ENCODE measurements around the gene ARID1B. TPM values are rescaled to one million over a fixed set of nuclear protein-coding genes. Genes with fewer than 3 reads are reported as not detected.

The ARID1B gene
- total and polyA plus RNA-seq, 4 donors: 49.8 to 90.9 (median 59.0) TPM

DNA sequence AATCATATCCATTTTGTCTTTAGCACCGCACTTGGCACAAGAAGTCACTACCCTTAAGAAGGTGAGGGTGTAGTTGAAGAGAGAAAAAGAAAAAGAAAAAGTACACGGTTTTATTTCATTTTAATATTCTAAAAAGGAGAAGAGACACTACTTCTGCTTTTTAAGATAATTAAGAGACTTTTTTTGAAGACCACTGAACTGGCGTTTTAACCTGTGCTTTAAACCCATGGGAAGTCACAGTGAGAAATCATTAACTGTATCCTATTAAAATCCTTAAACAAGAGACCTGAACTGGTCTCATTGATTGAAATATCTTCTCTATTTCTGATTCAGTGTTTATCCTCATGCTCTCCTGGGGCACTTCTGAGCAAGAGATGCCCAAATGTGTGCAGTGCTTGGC lies 302.6 kb downstream of the ARID1B start:
- no CpG with 5 or more reads among the region's 3 CpGs for WGBS (ENCODE audit: insufficient coverage)
- peaks cover 2% of the 10 kb centered on the region for H3K36me3 ChIP-seq (ENCODE audit: control insufficient read depth, insufficient read depth, low read length)
- H3K4me3 ChIP-seq (ENCODE audit: low read depth, low read length): no peak overlapping the region
- no peaks in the 10 kb centered on the region for H3K27me3 ChIP-seq (ENCODE audit: control insufficient read depth, insufficient read depth, low read length)
- H3K9me3 ChIP-seq (ENCODE audit: control insufficient read depth, insufficient read depth, low read length): no peaks in the 10 kb centered on the region
- no peak for DNase-seq (ENCODE audit: low read depth in 4 of 6, low spot score in 6 of 6)
- no peak overlapping the region for H3K27ac ChIP-seq (ENCODE audit: low read depth, low read length)
- no peaks in the 10 kb centered on the region for H3K4me1 ChIP-seq (ENCODE audit: control insufficient read depth, insufficient read depth, low read length)

DNA sequence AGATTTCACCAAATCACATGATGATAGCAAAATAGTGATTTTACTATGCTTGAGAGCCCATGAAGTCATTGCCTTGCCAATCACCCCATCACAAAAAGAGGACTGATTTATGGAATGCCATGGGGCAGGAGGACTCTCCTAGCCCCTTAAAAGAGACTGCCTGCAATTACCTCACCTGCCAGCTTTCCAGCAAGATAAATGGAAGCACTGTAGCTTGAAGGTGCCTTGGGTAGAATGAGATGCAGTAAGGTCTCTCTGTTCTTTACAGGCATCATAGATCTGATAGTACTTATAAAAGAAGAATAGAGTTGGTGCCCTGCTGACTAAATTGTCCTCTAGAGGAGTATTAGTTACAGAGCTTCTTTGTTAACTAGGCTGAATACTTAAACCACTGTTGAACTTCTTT lies 303.8 kb downstream of the ARID1B start:
- Histone ChIP-seq H3K27ac (ENCODE audit: low read depth, low read length) (no peak overlapping the region), H3K4me3 (ENCODE audit: low read depth, low read length) (no peak overlapping the region), H3K9me3 (ENCODE audit: control insufficient read depth, insufficient read depth, low read length) (no peaks in the 10 kb centered on the region), H3K36me3 (ENCODE audit: control insufficient read depth, insufficient read depth, low read length) (peaks cover 2% of the 10 kb centered on the region), H3K27me3 (ENCODE audit: control insufficient read depth, insufficient read depth, low read length) (no peaks in the 10 kb centered on the region), H3K4me1 (ENCODE audit: control insufficient read depth, insufficient read depth, low read length) (no peaks in the 10 kb centered on the region)
- peak in 1 of 6 donors; percentile 91 for DNase-seq (ENCODE audit: low read depth in 4 of 6, low spot score in 6 of 6)

DNA sequence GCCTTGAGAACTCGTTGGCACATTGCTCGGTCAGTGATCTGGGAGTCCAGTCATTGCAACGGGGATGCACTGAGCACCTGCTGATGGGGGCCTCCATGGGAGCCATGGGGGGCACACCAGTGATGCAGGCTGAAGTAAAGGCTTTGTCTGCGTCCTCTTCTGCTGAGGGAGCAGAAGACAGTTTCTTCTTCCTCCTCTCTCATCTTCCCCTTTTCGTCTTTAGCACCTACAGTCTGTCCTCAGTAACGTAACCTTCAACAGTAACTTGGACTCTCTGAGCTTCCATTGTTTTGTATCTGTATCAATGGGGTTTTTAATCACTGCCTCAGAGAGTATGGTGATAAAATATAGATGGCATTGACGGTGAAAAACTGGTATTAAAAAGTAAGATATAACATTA lies 306.2 kb downstream of the ARID1B start:
- DNase-seq (ENCODE audit: low read depth in 4 of 6, low spot score in 6 of 6): no peak
- H3K27me3 ChIP-seq (ENCODE audit: control insufficient read depth, insufficient read depth, low read length): no peaks in the 10 kb centered on the region
- no peak overlapping the region for H3K4me3 ChIP-seq (ENCODE audit: low read depth, low read length)
- WGBS (ENCODE audit: insufficient coverage): 54% methylated on average over 4 of the region's 7 CpGs
- H3K27ac ChIP-seq (ENCODE audit: low read depth, low read length): no peak overlapping the region
- H3K36me3 ChIP-seq (ENCODE audit: control insufficient read depth, insufficient read depth, low read length): peaks cover 2% of the 10 kb centered on the region
- no peaks in the 10 kb centered on the region for H3K4me1 ChIP-seq (ENCODE audit: control insufficient read depth, insufficient read depth, low read length)
- no peaks in the 10 kb centered on the region for H3K9me3 ChIP-seq (ENCODE audit: control insufficient read depth, insufficient read depth, low read length)

DNA sequence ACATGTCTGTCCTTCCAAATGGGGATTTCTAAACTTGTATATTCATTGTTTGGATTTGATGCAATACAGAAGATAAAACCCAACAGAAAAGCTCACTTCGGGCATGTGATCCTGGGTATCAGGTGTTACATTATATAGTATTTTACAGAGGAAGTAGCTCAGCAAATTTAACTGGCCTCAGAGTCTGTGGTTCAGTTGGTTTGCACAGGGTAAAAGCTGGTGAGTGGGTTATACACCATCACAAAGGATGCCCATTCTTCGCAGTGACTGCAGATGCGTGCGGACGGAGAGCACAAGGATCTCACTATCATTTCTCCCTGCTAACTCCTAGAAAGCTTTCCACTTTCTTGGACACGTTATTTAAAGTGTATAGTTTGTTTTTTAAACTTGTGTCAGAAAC lies 309.5 kb downstream of the ARID1B start:
- WGBS (ENCODE audit: insufficient coverage): no CpG with 5 or more reads among the region's 6 CpGs
- H3K27me3 ChIP-seq (ENCODE audit: control insufficient read depth, insufficient read depth, low read length): no peaks in the 10 kb centered on the region
- H3K9me3 ChIP-seq (ENCODE audit: control insufficient read depth, insufficient read depth, low read length): no peaks in the 10 kb centered on the region
- H3K36me3 ChIP-seq (ENCODE audit: control insufficient read depth, insufficient read depth, low read length): peaks cover 6% of the 10 kb centered on the region
- H3K4me3 ChIP-seq (ENCODE audit: low read depth, low read length): no peak overlapping the region
- H3K4me1 ChIP-seq (ENCODE audit: control insufficient read depth, insufficient read depth, low read length): peaks cover 10% of the 10 kb centered on the region
- no peak overlapping the region for H3K27ac ChIP-seq (ENCODE audit: low read depth, low read length)
- no peak for DNase-seq (ENCODE audit: low read depth in 4 of 6, low spot score in 6 of 6)

DNA sequence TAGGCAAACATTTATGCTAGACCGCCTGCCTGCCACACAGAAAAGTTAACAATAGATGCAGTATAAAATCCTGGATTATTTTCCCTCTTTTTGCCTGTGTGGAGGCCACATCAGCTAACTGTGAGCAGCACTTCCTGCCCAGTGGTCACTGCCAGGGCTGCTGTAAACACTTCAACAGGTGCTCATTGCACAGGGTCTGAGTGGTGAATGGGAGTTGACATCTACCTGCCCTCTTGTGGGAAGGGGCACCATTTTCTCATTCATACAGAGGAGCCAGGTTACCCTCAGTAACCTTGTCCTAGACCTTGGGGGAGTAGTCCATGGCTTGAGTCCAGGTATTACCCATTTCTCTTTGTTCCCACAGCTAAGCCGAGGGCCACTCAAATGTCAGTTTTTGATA lies 310.8 kb downstream of the ARID1B start:
- no peak for DNase-seq (ENCODE audit: low read depth in 4 of 6, low spot score in 6 of 6)
- Histone ChIP-seq H3K4me3 (ENCODE audit: low read depth, low read length) (no peak overlapping the region), H3K27me3 (ENCODE audit: control insufficient read depth, insufficient read depth, low read length) (no peaks in the 10 kb centered on the region), H3K27ac (ENCODE audit: low read depth, low read length) (no peak overlapping the region), H3K4me1 (ENCODE audit: control insufficient read depth, insufficient read depth, low read length) (peaks cover 10% of the 10 kb centered on the region), H3K36me3 (ENCODE audit: control insufficient read depth, insufficient read depth, low read length) (peaks cover 6% of the 10 kb centered on the region), H3K9me3 (ENCODE audit: control insufficient read depth, insufficient read depth, low read length) (no peaks in the 10 kb centered on the region)
- 60% methylated on average over 1 of the region's 2 CpGs for WGBS (ENCODE audit: insufficient coverage)

DNA sequence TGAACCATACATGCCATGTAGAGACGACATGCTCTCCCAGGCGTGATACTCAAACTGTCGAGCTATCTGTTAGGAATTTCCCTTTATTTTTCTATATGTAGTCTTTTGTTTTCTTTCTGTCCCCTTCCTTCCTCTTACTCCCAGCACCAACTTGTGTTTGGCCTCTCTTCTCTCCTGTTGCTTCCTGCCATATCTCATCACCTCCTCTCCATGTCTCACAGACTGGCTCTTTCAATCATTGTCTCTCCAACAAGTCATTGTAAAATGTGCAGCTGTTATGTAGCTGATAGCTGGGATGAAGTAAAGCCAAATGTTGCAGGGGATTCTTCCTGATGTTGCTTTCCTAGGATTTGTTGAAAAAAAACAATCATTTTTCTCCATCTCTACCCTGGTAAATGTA lies 311.7 kb downstream of the ARID1B start:
- Histone ChIP-seq H3K4me3 (ENCODE audit: low read depth, low read length) (no peak overlapping the region), H3K4me1 (ENCODE audit: control insufficient read depth, insufficient read depth, low read length) (peaks cover 10% of the 10 kb centered on the region), H3K9me3 (ENCODE audit: control insufficient read depth, insufficient read depth, low read length) (no peaks in the 10 kb centered on the region), H3K27ac (ENCODE audit: low read depth, low read length) (no peak overlapping the region), H3K27me3 (ENCODE audit: control insufficient read depth, insufficient read depth, low read length) (no peaks in the 10 kb centered on the region), H3K36me3 (ENCODE audit: control insufficient read depth, insufficient read depth, low read length) (peaks cover 6% of the 10 kb centered on the region)
- WGBS (ENCODE audit: insufficient coverage): no CpG with 5 or more reads among the region's 3 CpGs
- no peak for DNase-seq (ENCODE audit: low read depth in 4 of 6, low spot score in 6 of 6)

DNA sequence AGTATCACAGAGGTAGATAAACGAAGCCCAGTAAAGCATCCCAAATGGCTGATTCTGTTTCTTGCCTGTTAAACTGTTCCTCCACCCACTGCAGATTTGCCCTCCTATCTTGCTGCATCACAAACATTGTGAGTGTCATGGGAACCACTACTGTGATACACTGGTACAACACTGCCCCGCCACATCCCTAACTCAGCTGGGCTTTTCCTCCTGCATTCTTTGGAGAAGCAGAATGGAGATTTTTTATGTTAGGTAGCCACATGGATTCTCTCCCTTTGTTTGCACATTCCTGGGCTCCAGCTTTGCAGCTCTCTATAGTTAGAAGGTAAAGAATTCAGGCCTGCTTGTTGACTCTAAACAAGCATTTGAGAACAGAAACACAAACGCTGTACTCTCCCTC lies 312.1 kb downstream of the ARID1B start:
- no peaks in the 10 kb centered on the region for H3K27me3 ChIP-seq (ENCODE audit: control insufficient read depth, insufficient read depth, low read length)
- 20% methylated on average over 1 of the region's 3 CpGs for WGBS (ENCODE audit: insufficient coverage)
- H3K27ac ChIP-seq (ENCODE audit: low read depth, low read length): no peak overlapping the region
- DNase-seq (ENCODE audit: low read depth in 4 of 6, low spot score in 6 of 6): peak in 2 of 6 donors; percentile 45 to 74
- H3K4me3 ChIP-seq (ENCODE audit: low read depth, low read length): no peak overlapping the region
- H3K9me3 ChIP-seq (ENCODE audit: control insufficient read depth, insufficient read depth, low read length): no peaks in the 10 kb centered on the region
- peaks cover 6% of the 10 kb centered on the region for H3K36me3 ChIP-seq (ENCODE audit: control insufficient read depth, insufficient read depth, low read length)
- H3K4me1 ChIP-seq (ENCODE audit: control insufficient read depth, insufficient read depth, low read length): peaks cover 10% of the 10 kb centered on the region

DNA sequence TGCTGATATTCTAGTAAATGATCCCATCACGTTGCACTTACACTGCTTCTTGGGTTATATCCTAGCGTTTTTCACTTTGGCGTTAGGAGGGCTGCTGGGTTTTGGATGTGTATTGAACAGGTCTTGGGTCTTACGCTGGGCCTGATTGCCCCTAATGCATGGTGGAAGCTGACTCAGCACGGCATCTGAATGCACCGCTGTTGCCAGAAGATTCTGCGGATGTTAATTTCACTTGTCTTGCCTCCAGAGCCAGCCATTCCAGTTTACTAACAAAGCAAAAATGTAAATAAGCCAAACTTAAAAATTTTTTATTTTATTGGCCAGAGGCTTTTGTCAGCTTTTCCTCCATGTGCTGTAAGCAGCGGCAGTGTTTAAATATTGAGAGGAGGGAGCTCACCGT lies 312.7 kb downstream of the ARID1B start:
- Histone ChIP-seq H3K9me3 (ENCODE audit: control insufficient read depth, insufficient read depth, low read length) (no peaks in the 10 kb centered on the region), H3K36me3 (ENCODE audit: control insufficient read depth, insufficient read depth, low read length) (peaks cover 6% of the 10 kb centered on the region), H3K4me1 (ENCODE audit: control insufficient read depth, insufficient read depth, low read length) (peaks cover 11% of the 10 kb centered on the region), H3K27me3 (ENCODE audit: control insufficient read depth, insufficient read depth, low read length) (no peaks in the 10 kb centered on the region), H3K27ac (ENCODE audit: low read depth, low read length) (no peak overlapping the region), H3K4me3 (ENCODE audit: low read depth, low read length) (no peak overlapping the region)
- peak in 2 of 6 donors; percentile 37 to 76 for DNase-seq (ENCODE audit: low read depth in 4 of 6, low spot score in 6 of 6)
- WGBS (ENCODE audit: insufficient coverage): 40% methylated on average over 8 of the region's 9 CpGs

DNA sequence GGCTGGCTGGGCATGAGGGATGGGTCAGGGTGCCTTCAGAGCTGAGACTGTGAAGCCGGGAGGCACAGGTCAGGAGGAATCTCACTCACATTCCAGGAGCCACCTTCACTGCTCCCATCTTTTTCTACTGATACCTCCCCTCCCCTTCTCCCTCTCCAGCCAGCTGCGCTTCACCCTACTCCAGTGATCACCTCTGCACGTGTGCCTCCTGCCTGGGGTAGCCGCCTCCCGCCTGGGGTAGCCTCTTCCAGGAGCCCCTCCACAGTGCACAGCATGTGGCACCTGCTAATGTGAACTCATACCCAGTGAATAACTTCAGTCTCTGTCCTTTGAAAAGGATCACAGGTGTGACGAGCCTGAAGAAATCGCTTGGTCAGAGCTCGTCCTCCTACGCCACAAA lies 313.6 kb downstream of the ARID1B start:
- Histone ChIP-seq H3K36me3 (ENCODE audit: control insufficient read depth, insufficient read depth, low read length) (peaks cover 6% of the 10 kb centered on the region), H3K27ac (ENCODE audit: low read depth, low read length) (no peak overlapping the region), H3K9me3 (ENCODE audit: control insufficient read depth, insufficient read depth, low read length) (no peaks in the 10 kb centered on the region), H3K4me1 (ENCODE audit: control insufficient read depth, insufficient read depth, low read length) (peaks cover 14% of the 10 kb centered on the region), H3K4me3 (ENCODE audit: low read depth, low read length) (no peak overlapping the region), H3K27me3 (ENCODE audit: control insufficient read depth, insufficient read depth, low read length) (no peaks in the 10 kb centered on the region)
- no peak for DNase-seq (ENCODE audit: low read depth in 4 of 6, low spot score in 6 of 6)
- 75% methylated on average over 9 of the region's 9 CpGs for WGBS (ENCODE audit: insufficient coverage)

DNA sequence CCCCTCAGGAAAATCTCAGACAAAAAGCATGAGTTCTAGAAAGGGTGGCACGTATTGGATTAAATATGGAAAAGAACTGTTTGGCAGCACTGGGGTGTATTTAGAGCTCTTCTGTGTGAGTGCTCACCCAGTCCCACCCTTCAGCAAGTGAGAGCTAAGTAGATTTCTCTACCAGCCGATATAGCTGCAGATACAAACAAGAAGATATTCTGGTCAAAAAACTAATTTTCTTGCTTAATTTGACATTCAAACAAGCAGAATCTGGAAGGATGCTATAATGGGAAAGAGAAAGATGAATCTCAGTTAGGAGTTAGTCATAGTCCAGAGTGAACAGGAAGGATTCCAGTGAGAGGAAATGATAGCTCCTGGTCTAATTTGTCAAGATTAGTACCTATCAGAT lies 314.1 kb downstream of the ARID1B start:
- Histone ChIP-seq H3K36me3 (ENCODE audit: control insufficient read depth, insufficient read depth, low read length) (peaks cover 8% of the 10 kb centered on the region), H3K4me3 (ENCODE audit: low read depth, low read length) (no peak overlapping the region), H3K27me3 (ENCODE audit: control insufficient read depth, insufficient read depth, low read length) (no peaks in the 10 kb centered on the region), H3K4me1 (ENCODE audit: control insufficient read depth, insufficient read depth, low read length) (peaks cover 18% of the 10 kb centered on the region), H3K27ac (ENCODE audit: low read depth, low read length) (no peak overlapping the region), H3K9me3 (ENCODE audit: control insufficient read depth, insufficient read depth, low read length) (no peaks in the 10 kb centered on the region)
- DNase-seq (ENCODE audit: low read depth in 4 of 6, low spot score in 6 of 6): no peak
- no CpG with 5 or more reads among the region's 2 CpGs for WGBS (ENCODE audit: insufficient coverage)
